OCI-LY7 (cell line): ENCODE measurements around the gene ZNRF1. TPM values are rescaled to one million over a fixed set of nuclear protein-coding genes. Genes with fewer than 3 reads are reported as not detected.

Experiments used
- Bru-seq: library from RNA; stranded (reverse); fragments of 400-500 nt; gene quantifications from one replicate; lab custom pipeline; 2021; lab: Mats Ljungman, UMichigan
- BruChase-seq, 2 experiments: library from RNA; stranded (reverse); fragments of 400-500 nt; gene quantifications; one replicate each; lab custom pipeline; 2021; lab: Mats Ljungman, UMichigan
- BruUV-seq: library from RNA; stranded (reverse); fragments of 400-500 nt; replicated peaks from 2 replicates; lab custom pipeline; 2021; lab: Mats Ljungman, UMichigan
- CTCF ChIA-PET: fragments of 300-600 bp; sonication (Branson Sonifier 250); formaldehyde crosslinking; loops from one replicate; lab custom pipeline; 2022; ENCODE audit warnings: antibody characterized with exemption; ENCODE audit not compliant: unreplicated experiment; lab: Charles Lee
- POLR2A ChIA-PET: fragments of 300-600 bp; sonication (Branson Sonifier 250); formaldehyde crosslinking; loops from one replicate; lab custom pipeline; 2022; ENCODE audit warnings: antibody characterized with exemption; lab: Charles Lee
- DNase-seq: peaks from one replicate; pipeline ENCODE4 v3.0.0-alpha.2; 2015; ENCODE audit warnings: low spot score
- H2AFZ ChIP-seq: fragments of 200-600 bp; sonication (generic), shearing (Covaris generic); 2 replicates; pipeline ENCODE4 v1.6.1; 2014; ENCODE audit warnings: mild to moderate bottlenecking, antibody characterized with exemption, low read length, moderate library complexity
- H3K27ac ChIP-seq: fragments of 200-600 bp; sonication (generic); 2 replicates; pipeline ENCODE4 v1.5.1; 2014; ENCODE audit warnings: mixed run types, low read depth, mild to moderate bottlenecking, moderate library complexity, low read length, inconsistent platforms; ENCODE audit not compliant: poor library complexity, severe bottlenecking
- H3K36me3 ChIP-seq: fragments of 200-600 bp; sonication (generic); 2 replicates; pipeline ENCODE4 v1.6.1; 2014; ENCODE audit warnings: mild to moderate bottlenecking, antibody characterized with exemption, low read length, moderate library complexity, mixed read lengths; ENCODE audit not compliant: insufficient read depth
- H3K4me1 ChIP-seq: fragments of 200-600 bp; sonication (generic); 2 replicates; pipeline ENCODE4 v1.5.1; 2014; ENCODE audit warnings: mild to moderate bottlenecking, low read length; ENCODE audit not compliant: insufficient read depth, poor library complexity, severe bottlenecking
- H3K4me2 ChIP-seq: fragments of 200-600 bp; sonication (generic); 2 replicates; pipeline ENCODE4 v1.6.1; 2014; ENCODE audit warnings: mild to moderate bottlenecking, low read length
- H3K4me3 ChIP-seq: fragments of 200-600 bp; sonication (generic); 2 replicates; pipeline ENCODE4 v1.5.1; 2014; ENCODE audit warnings: mild to moderate bottlenecking, low read depth, low read length; ENCODE audit not compliant: poor library complexity, severe bottlenecking
- H3K79me2 ChIP-seq: fragments of 200-600 bp; sonication (generic); 2 replicates; pipeline ENCODE4 v1.6.1; 2016; ENCODE audit warnings: low read depth, mild to moderate bottlenecking, low read length, moderate library complexity, mixed read lengths; ENCODE audit not compliant: insufficient read depth
- H3K9me2 ChIP-seq: fragments of 200-600 bp; sonication (generic); 2 replicates; pipeline ENCODE4 v1.6.1; 2016; ENCODE audit warnings: mild to moderate bottlenecking, low read length, mixed read lengths; ENCODE audit not compliant: insufficient read depth
- H3K9me3 ChIP-seq: fragments of 200-600 bp; sonication (generic); 2 replicates; pipeline ENCODE4 v1.6.1; 2014; ENCODE audit warnings: mild to moderate bottlenecking, mixed run types, low read length, mixed read lengths
- H4K20me1 ChIP-seq: fragments of 200-600 bp; sonication (generic); 2 replicates; pipeline ENCODE4 v1.6.1; 2014; ENCODE audit warnings: mild to moderate bottlenecking, antibody characterized with exemption, low read length, moderate library complexity, mixed read lengths; ENCODE audit not compliant: insufficient read depth
- CTCF ChIP-seq: fragments of 200-600 bp; sonication (generic); conservative IDR thresholded peaks from 2 replicates; pipeline ENCODE4 v1.5.1; 2014; ENCODE audit warnings: mild to moderate bottlenecking, antibody characterized with exemption, low read length, moderate library complexity, mixed read lengths
- EZH2phosphoT487 ChIP-seq: fragments of 200-600 bp; sonication (generic); IDR thresholded peaks from 2 replicates; pipeline ENCODE4 v1.6.1; 2018; ENCODE audit warnings: low read depth, borderline replicate concordance, mild to moderate bottlenecking, mixed run types, antibody characterized with exemption, low read length, moderate library complexity, mixed read lengths
- intact Hi-C: fragments of 100-400 bp; cut with micrococcal nuclease; formaldehyde crosslinking; loops from one replicate; pipeline ENCODE4 v1.10.0; 2022; ENCODE audit not compliant: unreplicated experiment
- long read RNA-seq: library from polyadenylated mRNA; stranded (forward); transcript quantifications from one replicate; pipeline ENCODE4 v2.0.0, GENCODE V29; 2022
- total RNA-seq, 2 experiments: library from RNA; depleted of rRNA in 1 of 2; stranded (reverse); fragments of >200 nt in 1 of 2; shearing (Covaris generic) in 1 of 2; gene quantifications; 2 replicates each; pipeline ENCODE4 v1.2.3, GENCODE V29; 2014 to 2022

ZNRF1 gene
- total RNA-seq (2014; rRNA removed; shearing (Covaris generic)) (11.8 and 13.1 TPM in 2 replicates), total RNA-seq (2022) (23.7 and 26.0 TPM in 2 replicates), Bru-seq, nascent RNA (percentile 60 among the genes with signal in this experiment), BruChase-seq, experiment 1, labeled RNA remaining after a 6-hour chase (percentile 64 among the genes with signal in this experiment), BruChase-seq, experiment 2, labeled RNA remaining after a 2-hour chase (percentile 60 among the genes with signal in this experiment)
- long read RNA-seq, full-length matches to known transcripts: 56 of 71 reads
- long read RNA-seq, partial matches to known transcripts: 1 of 71 reads
- long read RNA-seq, other reads (novel, unspliced or antisense): 14 of 71 reads

GRCh38 chr16:74998481-74999218 is at the start of gene ZNRF1:
Gene ZNRF1, plus strand, starts transcription at chr16:74999024. Its CDS starts 648 bp downstream, at chr16:74999672.
- peak within 1 kb of the TSS; percentile 29 for H3K27ac ChIP-seq
- CTCF ChIA-PET: interaction anchor here (1.2 to 1.3 kb wide), 2 partner anchors 14 to 112 kb away, joined by 4 to 30 read pairs; partner anchors contain the start of gene WDR59
- no TSS peak for BruUV-seq

GRCh38 chr16:74949309-74949708 is 49.5 kb upstream of the ZNRF1 start:
- BruUV-seq: no TSS peak
- Histone ChIP-seq H3K79me2 (no peaks in the 10 kb centered on the region), H3K9me2 (no peaks in the 10 kb centered on the region), H2AFZ (no peak overlapping the region), H3K4me3 (no peak overlapping the region), H3K27ac (no peak overlapping the region), H3K4me2 (no peak overlapping the region), H3K4me1 (no peaks in the 10 kb centered on the region), H3K36me3 (peaks cover 56% of the 10 kb centered on the region), H4K20me1 (no peaks in the 10 kb centered on the region), H3K9me3 (no peaks in the 10 kb centered on the region)
- no peak for TF ChIP-seq EZH2phosphoT487
- no peak for TF ChIP-seq CTCF
- no peak for DNase-seq
- intact Hi-C loops: no loop called here
- ChIA-PET CTCF (no interaction called here), POLR2A (no interaction called here)

More at GRCh38 chr16:74998481-74999218, at the start of gene ZNRF1:
- H3K36me3 ChIP-seq: no peaks in the 10 kb centered on the region
- peak within 1 kb of the TSS; percentile 97 for H2AFZ ChIP-seq
- no peaks in the 10 kb centered on the region for H3K9me2 ChIP-seq
- POLR2A ChIA-PET: interaction anchor here (1.2 to 3.5 kb wide), 4 partner anchors 13 to 118 kb away, joined by 3 to 19 read pairs (median 4); partner anchors contain the start of genes LDHD and WDR59
- TF ChIP-seq CTCF (peak; percentile 87), EZH2phosphoT487 (no peak)
- intact Hi-C loops: loop anchor here (1.0 kb wide), 2 partner anchors 77 to 113 kb away; no protein-coding TSS in a partner anchor
- DNase-seq: peak; percentile 84
- H3K79me2 ChIP-seq: no peaks in the 10 kb centered on the region
- 0 out of 2 replicates have a peak, but pooled peaks cover 6% of the 10 kb centered on the region for H4K20me1 ChIP-seq
- peak within 1 kb of the TSS; percentile 92 for H3K4me3 ChIP-seq
- peak within 1 kb of the TSS; percentile 87 for H3K4me2 ChIP-seq
- H3K9me3 ChIP-seq: no peaks in the 10 kb centered on the region
- peaks cover 26% of the 10 kb centered on the region for H3K4me1 ChIP-seq
